Inferior parietal cortex (tissue), 1 donor: Measurements from ENCODE around the gene MAGOHB.
"Not testable (repeated sequence)": the region's sequence is repeated elsewhere in the genome, so short reads cannot be mapped to it uniquely, and the experiment has no call there.

ENCODE experiments used
- DNase-seq: peaks from one replicate; pipeline ENCODE4 v3.0.0-alpha.2; 2016; ENCODE audit errors: extremely low spot score

The MAGOHB gene

DNA sequence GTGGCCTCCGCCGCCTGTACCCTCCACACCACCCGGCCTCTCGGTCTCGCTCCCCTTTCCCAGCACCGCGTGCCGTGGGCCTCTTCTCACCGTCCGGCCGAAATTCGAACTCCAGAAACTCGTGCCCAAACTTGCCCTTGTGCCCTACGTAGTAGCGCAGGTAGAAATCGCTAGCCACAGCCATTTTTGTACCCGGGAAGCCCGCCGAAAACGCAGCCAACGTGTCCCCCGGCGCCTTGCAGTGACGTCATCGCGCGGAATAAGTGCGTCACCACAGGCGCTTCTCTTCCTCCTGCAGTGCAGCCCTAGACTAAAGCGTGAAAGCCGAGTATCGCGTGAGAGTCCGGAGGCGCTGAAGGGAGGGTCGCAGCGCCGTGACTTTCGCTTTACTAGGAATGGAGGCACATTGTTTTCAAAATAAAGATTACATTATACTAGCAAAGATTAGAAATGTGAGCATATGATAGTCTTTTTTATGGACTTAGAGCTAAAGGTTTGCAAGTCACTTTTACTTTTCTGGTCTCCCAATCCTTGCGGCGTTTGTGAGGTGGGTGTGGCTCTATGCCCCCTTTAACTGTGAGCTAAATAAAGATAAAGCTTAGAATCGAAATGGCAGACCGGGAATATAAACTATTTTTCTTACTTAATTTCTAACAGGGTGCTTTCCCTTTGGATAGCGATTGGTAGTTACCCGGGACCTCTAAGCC is at the start of gene MAGOHB:
TSS of gene MAGOHB (minus strand) at position 261 of the 707 bp plus-strand sequence. CDS start at position 184, 77 bp downstream.
- DNase-seq, result peak; percentile 95

DNA sequence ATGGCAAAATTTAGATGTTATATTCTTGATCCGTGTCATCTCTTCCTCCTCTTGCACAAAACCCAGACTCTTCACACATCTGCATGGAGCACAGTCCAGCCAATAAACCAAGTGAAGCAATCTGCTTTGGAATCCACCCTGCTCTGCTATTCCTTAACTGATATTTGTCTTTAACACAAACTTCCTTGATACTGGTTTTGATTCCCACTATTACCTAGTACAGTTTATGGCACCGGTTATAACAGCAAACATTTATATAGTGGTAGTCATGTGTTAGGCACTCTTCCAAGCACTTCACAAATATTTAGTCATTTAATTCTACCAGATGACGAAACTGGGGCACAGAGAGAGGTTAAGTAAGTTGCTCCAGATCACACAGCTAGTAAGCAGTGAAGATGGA is 47.9 kb upstream of the MAGOHB start:
- no peak for DNase-seq

DNA sequence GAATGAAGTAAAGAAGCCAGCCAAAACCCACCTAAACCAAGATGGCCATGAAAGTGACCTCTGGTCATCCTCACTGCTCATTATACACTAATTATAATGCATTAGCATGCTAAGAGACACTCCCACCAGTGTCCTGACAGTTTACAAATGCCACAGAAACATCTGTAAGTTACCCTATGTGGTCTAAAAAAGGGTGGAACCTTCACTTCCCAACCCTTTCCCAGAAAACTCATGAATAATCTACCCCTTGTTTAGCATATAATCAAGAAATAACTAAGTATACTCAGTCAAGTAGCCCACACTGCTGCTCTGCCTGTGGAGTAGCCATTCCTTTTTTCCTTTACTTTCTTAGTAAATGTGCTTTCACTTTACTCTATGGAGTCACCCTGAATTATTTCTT is 40.6 kb upstream of the MAGOHB start:
- no peak for DNase-seq

DNA sequence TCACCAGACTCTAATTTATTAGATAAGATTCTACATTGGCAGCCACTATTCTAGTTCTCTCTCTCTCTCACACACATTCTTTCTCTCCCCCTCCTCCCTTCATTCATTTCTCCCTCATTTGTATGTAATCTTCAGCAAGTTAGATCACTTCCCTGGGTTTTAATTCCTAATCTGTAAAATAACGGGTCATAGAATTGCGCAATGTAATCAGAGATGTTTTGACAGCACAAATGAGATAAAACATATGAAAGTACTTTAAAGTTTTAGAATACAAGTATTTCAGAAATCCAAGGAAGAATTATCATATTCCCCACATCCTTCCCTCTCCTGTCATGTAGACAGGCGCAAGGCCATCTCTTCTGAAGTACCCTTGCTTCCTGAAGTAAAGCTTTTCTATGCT is 38.8 kb upstream of the MAGOHB start:
- no peak for DNase-seq

DNA sequence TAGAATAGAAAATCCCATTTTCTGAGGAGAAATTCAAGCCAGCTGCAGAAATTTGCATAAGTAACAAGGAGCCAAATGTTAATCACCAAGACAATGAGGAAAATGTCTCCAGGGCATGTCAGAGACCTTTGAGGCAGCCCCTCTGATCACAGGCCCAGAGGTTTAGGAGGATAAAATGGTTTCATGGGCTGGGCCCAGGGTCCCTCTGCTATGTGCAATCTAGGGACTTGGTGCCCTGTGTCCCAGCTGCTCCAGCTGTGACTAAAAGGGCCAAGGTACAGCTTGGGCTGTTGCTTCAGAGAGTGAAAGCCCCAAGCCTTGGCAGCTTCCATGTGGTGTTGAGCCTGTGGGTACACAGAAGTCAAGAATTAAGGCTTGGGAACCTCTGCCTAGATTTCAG is 33.2 kb upstream of the MAGOHB start:
- DNase-seq, result not testable (repeated sequence)

DNA sequence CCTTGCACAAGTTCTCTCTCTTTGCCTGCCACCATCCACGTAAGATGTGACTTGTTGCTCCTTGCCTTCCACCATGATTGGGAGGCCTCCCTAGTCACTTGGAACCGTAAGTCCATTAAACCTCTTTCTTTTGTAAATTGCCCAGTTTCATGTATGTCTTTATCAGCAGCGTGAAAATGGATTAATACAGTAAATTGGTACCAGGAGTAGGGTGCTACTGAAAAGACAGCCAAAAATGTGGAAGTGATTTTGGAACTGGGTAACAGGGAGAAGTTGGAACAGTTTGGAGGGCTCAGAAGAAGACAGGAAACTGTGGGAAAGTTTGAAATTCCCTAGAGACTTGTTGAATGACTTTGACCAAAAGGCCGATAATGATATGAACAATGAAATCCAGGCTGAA is 32.5 kb upstream of the MAGOHB start:
- no peak for DNase-seq

DNA sequence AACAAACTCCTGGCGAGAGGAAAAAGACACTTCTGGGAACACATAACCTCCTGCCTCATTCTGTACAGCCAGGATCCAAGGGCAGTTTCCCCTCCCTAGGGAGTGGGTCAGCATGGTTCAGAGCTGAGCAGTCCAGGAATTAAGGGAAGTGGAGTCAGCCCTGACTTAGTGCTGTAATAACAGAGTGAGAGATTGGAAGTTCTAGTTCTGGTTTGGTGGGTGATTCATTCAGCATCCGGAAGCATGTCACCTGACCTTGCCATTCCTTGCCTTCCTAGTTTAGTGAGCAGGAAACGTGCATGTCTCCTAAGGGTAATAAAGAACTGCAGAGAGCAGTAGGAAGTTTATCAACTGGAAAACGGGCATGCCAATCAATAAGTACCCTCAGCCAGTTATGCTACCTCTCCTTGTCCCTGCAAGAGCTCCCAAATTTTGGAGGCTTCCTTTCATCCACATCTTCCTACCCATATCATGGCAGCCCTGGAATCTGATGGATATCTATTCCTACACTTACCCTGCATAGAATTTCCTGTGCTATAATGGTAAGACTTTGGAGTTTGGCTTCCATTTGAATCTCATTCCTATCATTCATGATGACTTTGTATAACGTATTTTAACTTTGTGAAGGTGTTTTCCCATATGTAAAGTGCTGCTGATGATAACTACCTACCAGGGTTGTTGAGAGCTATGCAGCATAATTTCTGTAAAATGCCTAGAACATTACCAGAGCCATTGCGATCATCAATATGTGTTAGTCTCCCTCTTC is 28.5 kb upstream of the MAGOHB start:
- no peak for DNase-seq

DNA sequence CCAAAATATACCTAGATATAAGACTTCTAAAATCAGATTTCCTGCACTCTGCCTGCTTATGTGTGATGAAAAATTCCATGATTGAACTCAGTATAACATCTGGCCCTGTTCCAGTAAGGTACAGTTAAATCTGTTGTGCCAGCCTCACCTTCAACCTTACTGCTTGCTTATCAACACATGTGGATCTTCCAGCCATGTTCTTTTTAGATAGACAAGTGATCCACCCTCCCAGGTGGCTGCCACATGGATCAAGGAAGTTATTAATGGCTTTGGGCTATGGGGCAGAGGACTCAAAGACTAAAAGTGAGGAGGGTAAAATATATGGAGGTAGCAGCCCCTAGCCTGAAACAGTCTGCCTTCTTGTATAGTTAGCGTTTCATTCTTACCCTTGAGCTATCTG is 25.3 kb upstream of the MAGOHB start:
- no peak for DNase-seq

DNA sequence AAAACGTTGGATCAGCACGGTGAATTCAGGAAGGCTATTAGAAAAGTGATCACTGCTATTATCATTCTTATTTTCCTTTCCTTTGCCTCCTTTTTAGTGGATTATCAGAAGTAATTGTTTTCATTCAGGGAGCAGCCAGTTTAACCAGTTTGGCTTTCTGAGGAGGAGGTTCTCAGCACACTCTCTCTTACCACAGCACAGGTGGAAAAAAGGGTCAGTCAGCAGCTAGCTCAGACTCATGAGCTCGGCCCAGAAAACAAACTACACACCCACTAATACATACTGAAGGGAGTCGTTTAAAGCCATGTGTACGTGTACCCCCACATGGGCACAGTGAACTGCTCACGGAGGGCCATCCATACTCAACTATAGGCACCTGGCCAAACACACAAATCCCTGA is 23.2 kb upstream of the MAGOHB start:
- no peak for DNase-seq

DNA sequence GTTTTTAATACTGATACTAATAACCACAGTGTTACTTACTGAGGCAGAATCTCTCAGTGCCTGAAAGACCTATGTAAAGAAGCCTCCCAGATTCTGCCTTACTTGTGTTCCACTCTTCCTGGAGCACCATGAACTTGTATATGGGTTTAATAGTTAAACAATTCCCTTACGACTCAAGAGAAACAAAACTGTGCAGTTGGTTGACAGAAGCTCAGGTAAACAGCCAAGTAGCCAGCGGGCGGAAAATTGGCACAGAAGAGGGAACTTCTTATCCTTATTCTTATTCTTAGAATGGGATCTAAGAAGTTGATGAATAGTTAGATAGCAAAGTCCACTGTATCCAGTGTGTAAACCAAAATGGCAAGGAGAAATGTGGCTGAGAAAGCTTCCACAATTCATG is 22.7 kb upstream of the MAGOHB start:
- no peak for DNase-seq

DNA sequence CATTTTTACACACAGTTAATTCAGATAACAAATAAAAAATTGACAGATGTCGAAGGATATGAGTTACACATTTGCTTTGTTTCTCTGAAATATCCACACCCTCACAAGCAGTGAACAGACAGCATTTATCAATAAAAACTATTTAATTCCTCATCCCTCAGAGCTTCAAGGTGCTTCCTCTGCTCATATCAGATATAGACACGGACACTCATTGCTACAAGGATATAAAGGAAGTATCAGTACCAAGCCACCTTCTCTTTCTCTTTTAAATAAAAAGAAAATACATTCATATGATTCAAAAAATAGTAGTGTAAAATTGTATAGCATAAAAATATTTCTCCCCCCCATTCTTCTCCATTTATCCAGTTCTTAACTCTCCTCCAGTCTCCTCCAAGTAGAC is 21.9 kb upstream of the MAGOHB start:
- DNase-seq, result no peak

DNA sequence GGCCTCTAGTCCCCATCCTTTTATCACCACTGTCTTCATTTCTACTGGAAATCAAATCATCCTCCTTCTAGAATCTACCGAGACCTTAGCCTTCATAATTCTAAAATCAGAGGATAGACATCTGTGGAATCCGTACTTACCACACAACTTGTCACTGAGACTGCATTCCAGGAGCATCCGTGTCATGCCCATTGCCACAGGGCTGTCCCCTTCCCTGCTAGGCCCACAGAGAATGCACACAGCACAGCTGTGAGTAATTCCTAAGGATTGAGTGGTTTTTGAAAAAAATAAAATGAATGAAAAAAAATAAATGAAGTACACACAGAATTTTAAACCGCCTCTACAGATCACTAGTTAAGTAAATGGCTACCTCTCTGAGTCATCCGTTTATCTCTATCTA is 21.0 kb upstream of the MAGOHB start:
- no peak for DNase-seq

DNA sequence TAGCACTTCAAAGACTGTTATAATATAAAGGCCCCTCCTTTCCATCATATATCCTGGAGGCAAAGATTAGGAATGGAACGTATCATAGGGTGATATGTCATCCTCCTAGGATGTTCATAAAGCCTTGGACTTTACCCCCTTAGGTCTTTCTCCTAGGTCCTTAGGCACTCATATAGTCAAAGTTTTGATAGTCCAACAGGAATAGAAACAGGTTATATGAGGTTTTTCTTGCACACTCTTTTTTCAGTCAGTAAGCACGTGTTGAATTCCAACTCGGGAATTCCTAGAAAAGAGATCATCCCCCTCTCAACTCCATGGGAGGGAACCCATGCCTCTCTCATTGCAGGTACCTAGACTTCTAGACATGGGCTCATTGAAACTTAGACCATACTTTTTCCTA is 20.1 kb upstream of the MAGOHB start:
- DNase-seq, result no peak

DNA sequence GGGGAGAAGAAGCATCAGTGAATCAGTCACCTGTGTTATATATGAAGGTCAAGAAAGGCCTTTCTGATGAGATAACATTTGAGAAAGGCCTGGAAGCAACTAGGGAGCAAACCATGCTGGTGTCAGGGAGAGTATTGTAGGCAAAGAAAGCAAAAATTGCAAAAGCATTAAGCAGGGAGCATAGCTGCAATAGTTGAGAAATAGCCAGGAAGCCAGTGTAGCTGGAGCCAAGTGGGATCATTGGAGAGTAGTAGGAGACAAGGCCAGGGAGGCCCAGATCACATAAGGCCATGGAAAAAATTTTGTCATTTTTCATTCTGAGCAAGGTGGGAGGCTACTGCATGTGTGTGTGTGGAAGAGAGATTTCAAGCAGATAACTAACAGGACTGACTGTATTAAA is 18.8 kb upstream of the MAGOHB start:
- DNase-seq, result no peak

DNA sequence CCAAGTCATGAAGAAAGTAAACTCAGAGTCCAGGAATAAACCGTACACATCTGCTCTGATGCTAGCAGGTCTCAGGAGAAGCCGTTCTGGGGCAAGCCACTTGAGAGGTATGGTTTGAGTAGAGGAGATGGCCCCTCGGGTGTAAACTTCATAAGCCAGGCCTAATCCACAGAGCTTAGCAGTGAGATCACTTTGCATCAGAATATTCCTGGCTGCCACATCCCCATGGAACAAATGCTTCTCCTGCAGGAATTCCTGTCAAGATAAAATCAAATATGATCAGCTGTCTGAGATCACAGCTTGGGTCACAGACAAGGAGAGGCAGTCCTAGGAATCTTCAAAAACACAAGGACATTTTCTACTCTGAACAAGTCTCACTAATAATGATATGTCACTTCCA is 11.2 kb upstream of the MAGOHB start:
- no peak for DNase-seq

DNA sequence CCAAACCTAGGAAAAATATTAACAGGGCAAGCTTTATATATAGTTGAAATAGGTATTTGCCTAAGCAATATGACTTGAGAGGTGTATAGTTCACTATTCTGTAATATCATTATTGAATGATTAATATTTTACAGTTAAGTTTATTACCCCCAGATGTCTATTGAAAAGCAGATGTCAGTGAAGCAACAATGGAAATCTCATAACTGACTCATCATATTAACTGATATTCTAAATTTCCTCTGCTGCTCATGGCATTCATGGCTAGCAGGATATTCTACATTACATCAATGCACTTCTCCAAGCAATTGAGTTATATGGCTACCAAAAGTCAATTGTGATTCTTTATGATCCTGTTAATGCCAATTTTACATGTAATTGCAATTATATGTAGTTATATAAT is 9.7 kb upstream of the MAGOHB start:
- no peak for DNase-seq

DNA sequence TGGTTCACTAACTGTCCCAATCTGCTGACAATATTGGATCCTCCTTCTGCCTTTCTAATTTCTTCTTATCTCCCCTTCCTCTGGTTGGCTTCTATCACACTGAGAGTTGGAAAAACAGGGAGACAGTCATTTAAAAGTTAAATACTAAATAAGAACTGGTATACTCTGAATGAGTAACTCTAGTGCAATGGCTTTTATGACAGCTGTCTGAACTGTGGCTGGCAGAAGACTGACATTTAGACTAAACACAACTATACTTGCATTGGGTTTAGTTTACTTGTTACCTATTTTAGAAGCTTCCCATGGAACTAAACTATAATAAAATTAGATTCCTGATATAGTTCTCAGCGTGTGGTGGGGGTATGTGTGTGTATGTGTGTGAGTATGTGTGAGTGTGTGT is 7.9 kb upstream of the MAGOHB start:
- no peak for DNase-seq

DNA sequence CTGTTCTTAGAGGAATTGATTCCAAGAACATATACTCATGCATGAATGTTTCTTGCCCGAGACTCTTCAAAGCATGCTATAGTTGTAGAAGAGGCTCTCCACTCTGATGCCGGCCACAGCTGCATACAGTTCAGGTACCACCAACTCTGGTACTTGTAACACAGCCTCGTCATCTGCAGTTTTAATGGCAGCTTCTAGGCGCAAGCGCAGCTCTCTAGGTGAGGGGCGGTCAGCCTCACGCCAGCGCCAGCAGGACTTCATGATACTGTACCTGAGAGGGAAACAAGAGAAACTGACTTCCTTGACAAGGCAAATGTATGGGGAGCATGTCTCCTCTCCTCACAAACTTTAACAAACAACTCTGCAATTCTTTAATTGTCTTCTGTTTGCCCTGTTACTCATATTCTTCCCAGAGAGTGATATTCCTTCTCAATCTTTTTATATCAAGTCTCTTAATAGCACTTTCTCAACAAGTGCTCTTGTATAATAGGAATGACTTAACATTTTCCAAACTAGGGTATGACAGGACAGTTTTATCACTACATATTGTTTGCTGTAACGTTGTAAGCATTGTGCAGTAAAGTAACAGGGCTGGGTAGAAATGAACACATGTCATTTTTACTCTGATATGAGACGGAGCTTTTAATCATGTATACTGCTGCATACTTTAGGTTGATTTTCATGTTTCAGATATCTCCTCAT is 6.8 kb upstream of the MAGOHB start:
- no peak for DNase-seq

DNA sequence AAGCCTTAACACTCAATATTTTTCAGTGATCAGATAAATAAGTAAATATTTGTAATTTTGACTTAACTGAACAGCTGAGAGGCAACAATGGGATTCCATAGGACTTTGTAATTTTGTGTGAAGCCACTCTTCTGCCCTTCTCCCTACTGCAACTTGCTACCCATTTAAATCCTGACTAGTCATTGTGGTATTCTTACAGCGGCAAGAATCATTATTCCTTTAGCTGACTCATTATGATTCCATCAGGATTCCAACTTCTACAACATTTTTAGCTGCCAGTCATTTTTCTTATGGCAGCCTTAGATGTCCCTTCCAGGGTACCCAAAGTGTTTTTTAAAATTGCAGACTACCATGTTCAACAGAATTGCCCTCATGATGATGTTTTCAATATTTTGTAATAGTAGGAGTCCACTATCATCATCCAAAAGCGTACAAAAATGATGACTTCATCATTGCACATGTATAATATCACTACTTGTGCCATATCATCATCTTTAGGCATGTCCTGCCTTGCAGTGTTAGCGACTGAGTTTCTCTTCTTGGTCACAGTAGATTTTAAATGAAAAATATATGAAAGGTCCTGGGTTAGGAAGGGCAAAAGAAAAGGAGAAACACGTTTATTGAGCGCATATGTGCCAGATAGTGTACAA is 5.1 kb upstream of the MAGOHB start:
- no peak for DNase-seq

DNA sequence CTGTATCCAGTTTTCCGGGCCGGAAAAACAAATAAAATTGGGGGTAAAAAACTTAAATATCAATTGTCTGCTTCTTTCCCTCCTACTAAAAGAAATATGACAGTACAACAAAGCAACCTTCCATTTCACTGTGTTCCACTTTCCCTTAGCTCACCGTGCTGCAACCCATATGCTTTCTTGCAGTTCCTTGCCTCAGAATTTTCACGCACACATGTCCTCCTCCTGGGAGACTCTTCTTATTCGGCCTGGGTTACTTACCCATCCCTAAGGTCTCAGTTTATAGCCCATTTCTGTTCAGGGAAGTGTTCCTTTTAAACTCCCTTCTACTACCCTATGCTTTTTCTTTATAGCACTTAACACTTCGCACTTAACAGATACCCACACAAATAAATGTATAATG is 4.5 kb upstream of the MAGOHB start:
- no peak for DNase-seq

DNA sequence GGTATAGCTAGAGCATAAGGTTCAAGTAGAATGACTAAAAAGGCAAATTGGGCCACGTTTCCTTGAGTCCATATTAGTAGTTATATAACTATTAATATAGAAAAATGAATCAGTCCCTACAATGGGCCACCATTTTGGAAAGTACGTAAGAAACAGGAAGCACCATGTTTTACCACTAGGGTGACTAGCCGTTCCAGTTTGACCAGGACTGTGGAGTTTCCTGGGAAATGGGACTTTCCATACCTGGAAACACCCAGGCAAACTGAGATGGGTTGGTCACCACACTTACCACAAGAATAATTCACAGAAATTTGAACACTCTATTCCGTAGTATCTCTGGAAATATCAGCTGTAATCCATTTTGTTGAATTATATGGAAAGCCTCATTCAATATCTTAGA is 2.1 kb upstream of the MAGOHB start:
- DNase-seq, result no peak

DNA sequence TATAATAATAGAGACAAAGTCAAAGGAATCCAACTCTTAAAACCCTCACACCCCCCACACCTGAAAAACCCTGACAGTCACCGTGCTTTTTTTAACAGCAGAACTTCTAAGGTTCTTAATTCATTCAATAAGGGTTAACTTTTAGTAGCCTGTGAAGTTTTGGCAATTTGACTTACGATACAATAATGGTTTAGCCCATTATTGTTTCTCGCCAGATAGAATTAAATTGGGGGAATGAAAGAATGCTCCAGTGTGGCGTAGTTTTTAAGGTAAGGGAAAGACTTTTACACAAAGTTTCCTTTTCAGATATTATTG is 604 bp upstream of the MAGOHB start:
- no peak for DNase-seq

DNA sequence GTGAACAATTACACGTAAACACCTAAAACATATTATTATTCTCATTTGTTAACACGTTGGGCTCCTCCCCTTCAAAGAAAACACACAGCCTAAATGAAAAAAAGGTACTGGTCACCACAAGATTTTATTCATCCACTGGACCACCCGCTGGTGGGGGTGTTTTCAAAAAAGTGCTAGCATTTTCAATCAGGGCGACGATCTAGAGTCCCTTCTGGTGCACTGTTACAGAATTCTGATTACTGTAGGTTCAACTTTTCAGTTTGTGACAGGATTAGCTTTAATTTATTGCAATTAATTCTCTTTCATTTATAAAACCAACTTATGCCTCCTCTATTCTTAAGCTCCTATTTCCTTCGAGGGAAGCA is 443 bp downstream of the MAGOHB start:
- DNase-seq, result peak; percentile 37
